ENCODE data around the gene FAT4. TPM values are rescaled to one million over a fixed set of nuclear protein-coding genes. Genes with fewer than 3 reads are reported as not detected.

The FAT4 gene
- total RNA-seq, 1 experiment from 2014 or later, result 11.8 TPM

GRCh38 chr4:125360727-125361126 lies 46.0 kb downstream of the FAT4 start:
- no peak for DNase-seq (ENCODE audit: low read depth, low spot score)
- Histone ChIP-seq H3K36me3 (ENCODE audit: control insufficient read depth, insufficient read depth, low read length) (no peaks in the 10 kb centered on the region; the same call in 1 of the 2 replicates), H3K27ac (ENCODE audit: low read length) (no peak overlapping the region), H3K27me3 (ENCODE audit: control insufficient read depth, insufficient read depth, low read length) (no peaks in the 10 kb centered on the region), H3K9me3 (ENCODE audit: control insufficient read depth, insufficient read depth, low read depth, low read length) (no peaks in the 10 kb centered on the region), H3K4me1 (ENCODE audit: control insufficient read depth, insufficient read depth, low read length) (no peaks in the 10 kb centered on the region), H3K4me3 (ENCODE audit: low read depth in 2 of 2, low read length in 2 of 2) (no peak overlapping the region)
- BruUV-seq (replicated peaks), result no TSS peak
- intact Hi-C loops (cut with micrococcal nuclease; ENCODE audit: unreplicated experiment), result no loop called here
- ATAC-seq, result no peak
- no peak for TF ChIP-seq POLR2AphosphoS5 (IDR thresholded peaks at IDR 0.05; ENCODE audit: low read depth, low read length)
- TF ChIP-seq TCF7L2 (IDR thresholded peaks at IDR 0.05; ENCODE audit: low read depth, low read length), result no peak
- TF ChIP-seq CTCF (IDR thresholded peaks at IDR 0.05), result no peak
- no peak for TF ChIP-seq SIN3A (IDR thresholded peaks at IDR 0.05; ENCODE audit: borderline replicate concordance, insufficient read depth, low read depth, low read length)
- no peak for TF ChIP-seq REST (IDR thresholded peaks at IDR 0.05; ENCODE audit: insufficient read depth in 1 of 2, low read depth in 2 of 2, low read length in 1 of 2)
- POLR2A ChIA-PET, result no interaction called here
- in situ Hi-C loops (cut with HindIII; ENCODE audit: low pct_unique_long_range_greater_than_20kb, low sequenced_read_pairs), result no loop called here
- CTCF ChIA-PET, result no interaction called here

Measured in Panc1 (cell line).